ENCODE results near the gene ZC3HAV1L.
A peak's percentile ranks its signal among the peaks of the same experiment; 100 is the strongest.
"Not testable (repeated sequence)": the region's sequence is repeated elsewhere in the genome, so short reads cannot be mapped to it uniquely, and the experiment has no call there.

The ZC3HAV1L gene

DNA sequence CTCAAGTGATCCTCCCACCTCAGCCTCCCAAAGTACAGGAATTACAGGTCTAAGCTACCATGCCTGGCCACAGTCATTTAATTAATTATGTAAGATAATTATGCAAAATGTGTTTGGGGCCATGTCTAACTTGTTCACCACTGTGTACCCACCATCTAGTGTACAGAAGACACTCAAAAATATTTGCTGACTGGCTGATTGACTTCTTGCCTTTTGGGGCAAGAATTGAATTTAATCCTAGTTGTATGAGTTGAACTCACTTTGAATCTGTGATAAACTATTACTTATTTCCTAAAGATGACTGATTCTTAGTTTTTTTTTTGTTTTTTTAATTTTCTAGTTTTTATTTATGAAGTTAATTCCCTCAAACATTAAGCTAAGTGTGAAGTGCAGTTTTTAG is 15.8 kb upstream of the ZC3HAV1L start:
- no peak for DNase-seq

- no peak for DNase-seq
These were observed 14.1 kb upstream of the ZC3HAV1L start for GRCh38 chr7:139049936-139050335.

DNA sequence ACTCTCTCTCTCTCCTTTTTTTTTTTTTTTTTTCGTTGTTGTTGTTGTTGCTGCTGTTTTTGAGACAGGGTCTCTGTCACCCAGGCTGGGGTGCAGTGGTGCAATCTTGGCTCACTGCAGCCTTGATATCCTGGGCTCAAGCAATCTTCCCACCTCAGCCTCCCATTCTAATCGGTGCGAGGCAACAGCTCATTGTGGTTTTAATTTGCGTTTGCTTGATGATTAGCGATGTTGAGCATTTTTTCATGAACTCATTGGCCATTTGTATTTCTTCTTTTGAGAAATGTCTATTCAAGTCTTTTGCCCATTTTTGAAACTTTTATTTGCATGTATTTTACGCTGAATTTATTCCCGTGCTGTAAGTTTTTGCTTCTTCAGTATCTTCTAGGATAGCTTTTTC is 13.3 kb upstream of the ZC3HAV1L start:
- DNase-seq = no peak

DNA sequence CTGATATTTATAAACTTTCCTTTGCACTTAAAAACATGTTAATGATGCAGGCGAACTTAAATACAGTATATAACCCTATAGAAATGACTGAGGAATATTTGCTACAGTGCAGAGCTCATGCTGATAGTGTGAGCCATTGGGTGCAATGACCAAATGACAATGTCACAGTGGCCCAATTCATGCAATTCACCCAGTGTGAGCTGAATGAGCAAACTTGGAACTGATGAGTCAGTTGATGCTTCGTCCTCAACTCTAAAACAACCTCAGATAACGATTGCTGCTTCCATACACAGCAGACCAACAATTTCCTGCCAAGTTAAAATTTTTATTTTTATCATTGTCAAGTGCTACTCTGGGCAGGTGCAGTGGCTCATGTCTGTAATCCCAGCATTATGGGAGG is 12.1 kb upstream of the ZC3HAV1L start:
- DNase-seq = no peak

- DNase-seq = no peak
These were observed 10.3 kb upstream of the ZC3HAV1L start for GRCh38 chr7:139046143-139046542.

DNA sequence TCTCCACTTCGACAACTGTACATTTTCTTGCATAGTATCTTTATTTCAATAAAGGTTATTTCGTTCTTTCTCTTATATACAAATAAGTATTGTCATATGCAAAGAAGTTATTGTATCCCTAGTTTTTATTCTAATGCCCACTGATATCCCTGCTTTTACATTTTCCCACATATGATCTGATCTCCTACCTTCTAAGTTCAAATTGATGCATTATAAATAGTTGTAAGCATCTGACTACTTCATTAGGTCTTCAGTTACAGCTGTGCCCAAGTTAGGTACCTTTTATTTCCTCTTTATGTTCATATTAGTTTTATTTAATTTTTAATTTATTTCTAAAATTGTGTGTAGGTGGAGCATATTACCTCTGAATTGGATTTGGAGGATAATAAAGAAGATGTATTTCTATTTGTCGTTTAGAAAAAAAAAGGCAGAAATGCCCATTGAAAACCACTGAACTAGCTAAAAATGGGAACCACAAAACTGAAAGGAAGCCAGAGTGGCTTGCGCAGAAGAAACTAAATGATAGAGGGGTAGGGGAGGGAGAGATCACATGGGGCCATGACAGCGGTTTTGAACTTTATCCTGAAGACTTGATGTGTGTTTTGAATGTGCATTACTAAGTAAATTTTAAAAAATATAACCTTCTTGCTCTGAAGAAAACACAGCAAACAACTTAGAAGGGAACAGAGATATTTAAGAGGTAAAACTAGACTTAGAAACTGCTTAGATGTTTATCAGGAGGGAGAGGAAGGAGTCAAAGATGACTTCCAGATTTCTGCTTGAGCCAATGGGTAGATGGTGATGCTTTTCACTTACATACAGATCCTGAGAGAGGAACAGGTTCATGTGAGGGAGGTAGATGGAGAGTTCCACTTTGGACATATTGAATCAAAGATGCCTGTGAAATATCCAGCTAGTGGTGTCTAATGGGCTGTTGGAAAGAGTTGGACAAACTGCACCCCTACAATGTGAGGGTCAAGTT is 9.3 kb upstream of the ZC3HAV1L start:
- no peak for DNase-seq

DNA sequence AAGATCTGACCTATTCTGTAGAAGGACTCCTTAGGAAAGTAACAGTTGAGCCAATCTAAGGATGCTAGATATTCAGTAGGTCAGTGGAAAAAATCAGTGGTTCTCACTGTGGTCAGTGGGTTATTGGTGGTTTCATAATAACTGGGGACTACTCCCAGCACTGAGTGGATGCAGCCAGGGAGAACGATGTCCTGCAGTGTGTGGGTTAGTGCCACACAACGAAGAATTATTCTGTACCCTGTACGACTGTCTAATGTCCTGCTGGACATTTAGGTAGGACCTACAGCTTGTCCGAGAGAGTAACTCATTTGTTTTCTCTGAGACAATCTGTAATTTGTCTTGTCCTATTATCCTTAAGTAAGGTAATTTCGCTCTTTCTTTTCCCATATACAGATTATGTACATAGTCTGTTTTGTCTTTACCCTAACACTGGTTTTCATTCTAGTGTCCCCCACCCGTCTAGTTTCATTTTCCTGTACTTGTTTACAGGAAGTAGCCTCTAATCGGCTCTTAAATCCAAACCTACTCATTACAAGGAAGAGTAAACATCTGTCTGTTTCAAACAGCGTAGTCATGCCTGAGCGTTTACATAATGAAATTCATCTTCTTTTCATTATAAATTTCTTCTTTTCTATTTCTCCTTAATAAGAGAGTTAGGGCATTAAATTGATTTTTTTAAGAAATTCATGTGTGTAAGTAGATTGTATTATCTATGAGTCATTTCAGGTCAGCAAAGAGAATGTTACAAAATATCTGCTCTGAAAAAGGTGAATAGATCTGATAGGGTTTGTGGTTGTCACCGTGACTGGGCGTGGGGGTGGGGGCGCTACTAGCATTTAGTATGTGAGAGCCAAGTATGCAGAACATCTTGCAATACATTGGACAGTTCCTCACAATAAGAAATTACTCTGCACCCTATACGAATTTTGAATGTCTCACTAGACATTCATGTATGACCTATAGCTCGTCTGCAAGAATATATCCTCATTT is 8.3 kb upstream of the ZC3HAV1L start:
- no peak for DNase-seq

GRCh38 chr7:139041378-139042085 is 5.7 kb upstream of the ZC3HAV1L start:
- DNase-seq = no peak

GRCh38 chr7:139038691-139039090 is 2.8 kb upstream of the ZC3HAV1L start:
- no peak for DNase-seq

DNA sequence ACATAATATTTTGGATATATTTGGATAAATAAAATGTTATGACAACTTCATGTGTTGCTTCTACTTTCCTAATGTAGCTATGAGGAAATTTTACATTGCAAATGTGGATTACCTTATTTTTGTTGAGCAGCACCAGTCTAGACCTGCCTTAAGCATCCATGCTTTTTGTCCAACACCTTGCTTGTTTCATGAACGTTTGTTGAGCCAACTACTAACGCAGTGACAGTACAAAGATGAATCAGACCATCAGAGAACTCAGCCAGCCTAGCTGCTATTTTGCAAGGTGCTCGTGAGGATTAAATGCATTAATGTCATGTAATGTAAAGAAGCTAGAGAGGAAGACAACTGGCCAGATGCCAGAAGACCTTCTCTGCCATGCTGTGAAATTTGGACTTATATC is 1.1 kb upstream of the ZC3HAV1L start:
- no peak for DNase-seq

DNA sequence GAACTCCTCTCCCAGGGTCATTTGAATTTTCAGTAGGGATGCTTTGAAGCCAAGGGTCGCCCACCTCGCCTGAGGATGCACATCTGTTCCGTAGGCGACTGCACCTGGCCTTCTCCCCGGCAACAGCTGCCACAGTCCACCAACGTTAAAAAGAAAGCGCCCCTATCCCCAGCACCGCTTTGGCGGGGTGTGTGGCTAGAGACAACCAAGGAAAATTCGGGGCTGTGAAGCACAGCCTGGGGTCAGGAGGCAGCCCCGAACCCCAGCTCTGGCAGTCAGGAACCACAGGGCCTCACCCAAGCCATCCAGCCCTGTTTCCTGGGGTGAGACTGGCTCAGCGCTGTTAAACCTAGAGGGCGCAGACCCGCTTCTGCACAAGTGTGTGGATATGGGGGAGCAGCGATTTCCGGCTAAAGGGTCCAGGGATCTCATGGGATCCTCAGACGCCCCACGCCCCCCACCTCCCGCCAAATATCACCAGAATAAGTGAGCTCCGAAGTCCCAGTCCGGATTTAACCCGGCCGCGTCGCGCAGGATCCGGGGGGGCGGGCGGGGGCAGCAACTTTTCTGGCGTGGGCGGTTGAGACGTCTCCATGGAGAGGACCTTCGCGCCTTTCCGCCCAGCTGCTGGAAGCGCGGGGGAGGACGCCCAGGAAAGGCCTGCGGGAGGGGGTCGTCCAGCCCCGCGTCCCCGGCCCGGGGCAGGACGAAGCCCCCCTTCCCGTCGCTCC is 822 bp downstream of the ZC3HAV1L start:
- no peak for DNase-seq

DNA sequence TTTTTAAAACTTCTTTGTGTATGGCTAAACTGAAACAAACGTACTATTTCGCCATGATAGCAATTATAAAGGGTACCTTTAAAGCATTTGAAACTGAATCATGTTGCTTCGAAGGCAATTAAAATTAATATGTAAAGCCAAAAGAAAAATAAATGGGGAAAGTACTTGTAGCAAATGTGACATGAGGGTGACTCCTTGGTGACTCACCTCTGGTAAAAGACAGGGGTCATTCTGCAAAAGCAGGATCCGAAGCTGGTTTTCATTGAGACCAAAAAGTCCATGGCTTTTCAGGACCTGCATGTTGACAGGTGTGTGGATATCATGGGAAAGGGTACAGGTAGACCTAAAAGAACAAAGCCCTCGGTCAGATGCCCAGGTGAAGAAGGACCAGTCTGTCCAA is 1.5 kb downstream of the ZC3HAV1L start:
- DNase-seq = no peak

- DNase-seq = no peak
These were observed 2.3 kb downstream of the ZC3HAV1L start for GRCh38 chr7:139033346-139034114.

GRCh38 chr7:139032473-139032872 is 3.4 kb downstream of the ZC3HAV1L start:
- DNase-seq = no peak

GRCh38 chr7:139029353-139029752 is 6.5 kb downstream of the ZC3HAV1L start:
- no peak for DNase-seq

GRCh38 chr7:139026551-139026950 is 9.3 kb downstream of the ZC3HAV1L start:
- DNase-seq = no peak

GRCh38 chr7:139025861-139026260 is 10.0 kb downstream of the ZC3HAV1L start:
- DNase-seq = not testable (repeated sequence)

- no peak for DNase-seq
These were observed 12.8 kb downstream of the ZC3HAV1L start for GRCh38 chr7:139023076-139023475.

- no peak for DNase-seq
These were observed 13.6 kb downstream of the ZC3HAV1L start for GRCh38 chr7:139022286-139022685.

GRCh38 chr7:139018910-139019309 is 16.9 kb downstream of the ZC3HAV1L start:
- DNase-seq = no peak

GRCh38 chr7:139016931-139017511 is 18.8 kb downstream of the ZC3HAV1L start:
- peak; percentile 68 for DNase-seq
